GOT3 (cell line): ENCODE measurements around the gene ACOT12.
"Not testable (repeated sequence)": the region's sequence is repeated elsewhere in the genome, so short reads cannot be mapped to it uniquely, and the experiment has no call there.

Experiments
- DNase-seq: peaks from one replicate; lab custom pipeline; 2025; ENCODE audit warnings: mixed read lengths; lab: John Stamatoyannopoulos, UW

The ACOT12 gene

DNA sequence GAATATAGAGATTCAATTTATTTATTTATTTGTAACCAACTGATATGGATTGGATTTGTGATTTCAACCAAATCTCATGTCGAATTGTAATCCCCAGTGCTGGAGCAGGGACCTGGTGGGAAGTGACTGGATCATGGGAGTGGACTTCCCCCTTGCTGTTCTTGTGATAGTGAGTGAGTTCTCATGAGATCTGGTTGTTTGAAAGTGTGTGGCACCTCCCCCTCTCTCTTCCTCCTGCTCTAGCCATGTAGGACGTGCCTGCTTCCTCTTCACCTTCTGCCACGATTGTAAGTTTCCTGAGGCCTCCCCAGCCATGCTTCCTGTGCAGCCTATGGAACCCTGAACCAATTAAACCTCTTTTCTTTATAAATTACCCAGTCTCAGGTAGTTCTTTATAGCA is 55.7 kb downstream of the ACOT12 start:
- DNase-seq = not testable (repeated sequence)

DNA sequence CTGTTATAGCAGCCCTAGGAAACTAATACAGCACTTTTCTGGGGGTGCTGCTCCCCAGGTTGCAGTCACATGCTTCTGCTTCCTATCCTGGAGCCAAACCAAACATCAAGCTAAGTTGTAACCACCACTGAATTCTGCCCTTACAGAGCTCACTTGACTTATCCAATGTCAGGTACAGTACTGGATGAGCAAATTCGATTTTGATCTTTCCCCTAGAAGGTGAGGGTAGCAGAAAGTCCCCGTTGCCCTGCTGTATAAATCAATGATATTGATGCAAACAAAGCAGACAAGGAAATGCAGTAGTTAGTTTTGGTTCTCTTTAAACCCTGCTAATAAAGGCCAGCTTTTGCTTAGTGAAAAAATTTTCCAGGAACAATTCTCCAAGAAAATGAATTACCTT is 56.1 kb downstream of the ACOT12 start:
- no peak for DNase-seq

DNA sequence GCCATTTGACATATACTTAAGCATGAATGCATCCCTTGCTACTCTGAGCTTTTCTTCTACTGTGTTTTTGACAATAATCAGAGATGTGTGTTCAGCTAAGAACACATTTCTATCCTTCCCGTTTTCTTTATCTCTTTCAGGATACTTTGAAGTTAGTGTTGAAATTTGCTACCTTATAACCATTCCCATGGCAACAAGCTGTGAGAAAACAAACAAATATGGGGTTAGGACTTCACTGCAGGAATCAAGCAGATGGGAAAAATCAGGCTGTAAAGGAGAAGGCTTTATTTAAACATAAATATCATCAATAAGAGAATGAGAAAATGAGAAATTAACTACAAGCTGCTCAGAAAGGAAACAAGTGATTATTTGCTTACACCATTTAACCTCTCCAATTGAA is 57.4 kb downstream of the ACOT12 start:
- no peak for DNase-seq

DNA sequence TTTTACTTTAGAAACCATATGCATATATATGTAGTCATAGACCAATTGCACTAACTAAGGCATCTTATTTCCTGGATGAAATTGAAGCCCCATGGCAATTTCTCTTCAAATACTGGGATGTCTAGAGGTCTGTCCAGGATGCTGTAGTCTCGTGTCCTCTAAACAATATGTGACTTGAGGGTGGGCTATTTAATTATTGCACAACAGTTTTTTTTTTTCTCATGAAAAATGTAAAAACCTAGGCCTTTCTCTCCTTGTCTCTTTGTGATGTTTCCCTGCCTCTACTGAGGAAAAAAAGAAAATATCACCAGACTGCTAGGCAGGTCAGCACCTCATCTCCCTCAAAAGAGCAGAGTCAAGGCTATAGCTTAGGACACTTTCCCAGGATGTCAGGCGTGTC is 58.0 kb downstream of the ACOT12 start:
- no peak for DNase-seq

DNA sequence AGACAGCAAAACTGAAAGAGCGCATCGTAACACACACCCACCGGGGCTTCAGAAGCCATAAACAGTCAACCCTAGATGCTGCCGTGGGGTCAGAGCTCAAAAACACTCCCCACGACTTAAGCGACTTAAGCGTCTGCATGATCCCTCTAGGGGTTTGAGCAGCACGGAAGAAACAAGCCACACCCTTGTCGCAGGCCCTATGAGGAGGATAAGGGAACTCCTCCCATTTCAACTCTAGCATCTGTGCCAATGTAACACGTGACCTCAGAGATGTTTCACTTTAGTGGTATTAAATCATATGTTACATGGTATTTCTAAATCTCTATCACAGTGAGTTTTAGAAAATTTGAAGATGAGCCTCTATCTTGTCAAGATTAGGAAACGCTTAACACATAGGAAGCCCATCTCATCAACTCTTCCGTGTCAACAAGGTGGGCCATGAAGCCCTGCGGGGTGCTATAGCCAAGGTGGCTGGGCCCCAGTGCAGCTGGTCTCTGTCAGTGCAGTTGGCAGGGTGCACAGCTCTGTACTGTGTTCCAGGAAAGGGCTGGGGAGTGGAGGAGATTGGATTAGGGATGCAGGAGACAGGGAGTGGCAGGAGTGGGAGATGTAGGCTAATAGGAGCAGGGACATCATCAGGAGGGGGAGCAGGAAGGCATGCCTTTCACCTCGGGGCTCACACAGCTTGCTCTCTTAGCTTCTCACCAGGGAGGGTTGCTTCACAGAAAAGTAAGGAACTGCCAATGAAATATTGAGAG is 59.5 kb downstream of the ACOT12 start:
- DNase-seq = no peak

DNA sequence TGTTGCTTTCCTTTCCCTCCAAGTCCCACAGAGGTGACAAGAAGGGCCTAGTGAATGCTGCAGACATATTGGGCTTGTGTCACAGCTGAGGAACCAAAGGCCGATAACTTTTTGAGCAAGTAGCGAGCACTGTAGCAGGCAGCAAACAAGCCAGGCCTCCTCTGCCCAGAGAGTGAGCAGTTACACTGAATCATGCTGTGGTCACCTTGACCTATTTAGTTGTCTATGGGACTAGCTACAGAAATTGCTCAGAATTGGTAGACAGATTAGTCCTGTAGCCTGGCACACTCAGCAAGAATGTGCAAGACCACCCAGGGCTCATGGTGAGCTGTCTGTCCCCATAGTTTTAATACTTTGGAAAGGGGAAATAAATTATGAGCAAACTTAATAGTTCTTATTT is 67.4 kb downstream of the ACOT12 start:
- no peak for DNase-seq

DNA sequence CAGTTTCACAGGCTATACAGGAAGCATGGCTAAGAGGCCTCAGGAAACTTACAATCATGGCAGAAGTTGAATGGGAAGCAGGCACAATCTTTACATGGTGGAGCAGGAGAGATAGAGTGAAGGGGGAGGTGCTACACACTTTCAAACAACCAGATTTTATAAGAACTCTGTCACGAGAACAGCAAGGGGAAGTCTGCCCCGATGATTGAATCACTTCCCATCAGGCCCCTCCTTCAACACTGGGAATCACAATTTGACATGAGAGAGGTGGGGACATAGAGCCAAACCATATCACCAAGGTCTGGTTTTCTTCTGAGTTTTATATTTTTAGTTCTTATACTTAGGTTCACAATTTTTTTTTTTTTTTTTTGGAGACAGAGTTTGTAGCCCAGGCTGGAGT is 76.4 kb downstream of the ACOT12 start:
- no peak for DNase-seq

DNA sequence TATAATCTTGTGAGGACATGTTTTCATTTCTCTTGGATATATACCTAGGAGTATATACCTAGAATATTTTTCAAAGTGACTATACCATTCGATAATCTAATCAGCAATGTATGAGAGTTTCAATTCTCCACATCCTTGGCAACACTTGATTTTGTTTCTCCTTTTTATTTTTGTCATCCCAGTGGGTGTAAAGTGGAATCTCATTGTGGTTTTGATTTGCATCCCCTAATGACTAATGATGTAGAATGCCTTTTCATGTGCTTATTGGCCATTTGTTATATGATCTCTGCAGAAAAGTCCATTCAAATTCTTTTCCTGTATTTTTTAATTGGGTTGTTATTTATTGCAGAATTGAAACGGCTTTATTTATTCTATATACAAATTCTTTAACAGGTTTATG is 77.4 kb downstream of the ACOT12 start:
- DNase-seq = no peak

DNA sequence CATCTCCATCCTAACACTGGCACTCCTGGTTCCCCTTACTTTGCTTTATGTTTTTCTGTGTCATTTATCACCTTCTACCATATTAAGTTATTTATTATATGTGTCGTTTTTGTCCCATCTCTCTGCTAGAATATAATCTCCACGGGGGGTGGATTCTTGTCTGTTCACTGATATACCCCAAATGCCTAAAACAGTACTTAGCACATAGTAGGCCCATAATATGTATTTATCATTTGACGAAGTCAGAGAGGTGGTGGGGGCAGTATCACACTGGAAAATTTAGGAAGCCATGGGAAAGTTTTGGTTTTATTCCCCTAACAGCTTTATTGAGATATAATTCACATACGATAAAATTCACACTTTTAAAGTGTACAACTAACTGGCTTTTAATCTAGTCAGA is 78.1 kb downstream of the ACOT12 start:
- no peak for DNase-seq

DNA sequence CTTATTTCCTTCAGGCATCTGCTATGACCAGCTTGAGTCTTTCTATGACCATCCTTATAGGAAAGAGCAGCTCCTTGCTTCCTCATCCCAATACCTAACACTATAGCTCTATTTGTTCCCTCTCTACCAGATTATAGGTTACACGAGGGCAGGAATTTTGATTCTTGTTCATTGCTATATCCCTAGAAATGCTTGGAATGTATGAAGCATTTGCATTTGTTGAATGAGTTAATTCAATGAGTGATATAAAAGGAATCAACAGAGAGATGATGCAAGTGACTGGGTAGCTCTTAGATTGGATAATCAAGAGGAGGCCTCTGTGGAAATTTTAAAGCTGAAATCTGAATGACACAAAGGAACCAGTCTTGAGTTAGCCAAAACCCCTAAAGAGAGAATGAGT is 78.6 kb downstream of the ACOT12 start:
- DNase-seq = no peak

DNA sequence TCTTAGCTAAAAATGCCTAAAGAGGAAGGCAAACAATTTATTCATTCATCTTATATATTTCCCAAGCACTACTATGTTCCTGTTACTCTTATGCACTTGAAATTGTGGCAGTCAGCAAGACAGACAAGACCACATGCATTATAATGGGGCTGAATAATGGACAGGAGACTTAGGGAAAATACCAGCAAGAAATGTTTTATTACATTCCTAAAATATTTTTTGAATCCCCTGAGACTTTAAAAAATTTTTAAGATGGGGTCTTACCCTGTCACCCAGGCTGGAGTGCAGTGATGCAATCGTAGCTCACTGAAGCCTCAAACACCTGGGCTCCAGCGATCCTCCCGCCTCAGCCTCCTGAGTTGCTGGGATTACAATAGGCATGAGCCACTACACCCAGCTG is 79.4 kb downstream of the ACOT12 start:
- no peak for DNase-seq

DNA sequence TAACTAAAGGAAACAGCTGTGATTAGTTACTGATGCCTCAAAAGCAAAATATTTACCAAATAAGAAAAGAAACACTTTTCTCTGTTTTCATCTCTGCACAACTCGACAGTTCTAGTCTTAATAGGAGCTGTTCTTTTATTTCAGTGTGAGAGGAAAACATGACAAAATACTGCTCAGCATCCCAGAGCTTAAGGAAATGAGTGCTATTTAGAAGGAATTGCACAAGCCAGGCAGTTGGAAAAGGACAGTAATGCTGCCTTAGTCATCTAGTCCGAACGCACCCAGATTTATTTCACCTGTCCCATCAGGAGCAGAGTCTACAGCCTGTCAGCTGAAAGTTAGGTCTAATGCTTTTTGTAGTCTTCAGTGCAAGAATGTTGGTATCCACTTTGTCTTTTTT is 80.2 kb downstream of the ACOT12 start:
- DNase-seq = no peak

DNA sequence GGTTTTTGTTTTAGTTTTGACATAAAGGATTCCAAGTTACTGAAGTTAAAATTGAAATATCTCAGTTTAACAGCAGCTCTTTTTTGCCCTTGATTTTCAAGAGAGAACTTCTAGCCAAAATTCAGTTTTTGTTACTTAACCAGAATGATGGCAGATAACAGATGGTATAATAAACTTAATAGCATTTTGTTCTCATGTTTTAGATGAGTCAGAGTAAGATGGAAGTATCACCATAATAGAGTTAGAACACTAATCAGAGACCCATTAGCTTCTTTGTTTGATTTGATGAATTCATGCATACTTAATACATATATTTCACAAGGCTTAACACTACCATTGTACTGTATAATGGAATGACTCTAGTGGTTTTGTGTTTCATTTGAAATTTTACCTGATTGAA is 80.7 kb downstream of the ACOT12 start:
- no peak for DNase-seq

DNA sequence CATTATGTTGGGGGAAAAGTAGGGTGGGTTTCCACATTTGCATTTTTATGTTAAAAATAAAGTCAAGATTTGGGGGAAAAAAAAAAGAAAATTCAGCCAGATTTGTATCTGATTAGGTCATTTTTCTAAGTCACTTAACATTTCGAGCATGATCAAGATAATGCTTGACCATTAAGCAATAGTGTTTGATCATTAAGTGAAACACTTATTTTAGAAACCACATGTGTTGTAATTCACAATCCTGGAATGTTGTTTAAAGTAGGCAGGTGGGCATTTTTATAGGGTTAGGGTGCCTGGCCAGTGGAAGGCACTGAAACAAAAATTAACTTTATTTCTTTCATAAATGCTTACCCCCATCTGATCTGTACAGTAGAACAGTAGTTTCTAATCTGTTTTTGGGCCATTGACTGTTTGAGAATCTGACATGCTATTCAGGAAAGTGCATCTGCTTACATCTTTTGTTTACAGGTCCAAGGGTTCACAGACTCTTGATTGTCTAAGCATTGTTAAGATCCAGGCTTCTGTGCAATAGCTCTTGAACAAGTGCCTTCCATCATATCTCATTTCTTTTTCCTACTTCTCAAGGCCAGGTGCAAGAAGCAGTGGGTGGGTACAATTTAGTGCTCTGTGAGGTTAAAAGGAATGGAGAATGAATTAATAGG is 83.4 kb downstream of the ACOT12 start:
- DNase-seq = no peak

DNA sequence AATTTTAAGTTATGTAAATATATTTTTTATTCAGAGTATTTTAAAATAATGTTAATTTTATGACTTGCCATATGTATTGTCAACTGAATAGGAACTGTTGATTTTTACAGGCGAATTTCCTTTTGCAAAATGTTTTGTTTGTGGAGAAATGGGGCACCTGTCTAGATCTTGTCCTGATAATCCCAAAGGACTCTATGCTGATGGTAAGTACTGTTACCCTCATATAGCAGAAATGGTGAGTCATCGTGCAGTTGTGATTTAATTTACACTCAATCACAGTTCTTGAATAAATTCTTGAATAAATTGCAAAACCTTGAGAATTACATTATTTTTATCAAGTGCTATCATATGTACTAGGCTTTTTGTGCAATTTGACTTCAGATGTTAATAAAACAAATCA is 85.1 kb downstream of the ACOT12 start:
- DNase-seq = no peak

DNA sequence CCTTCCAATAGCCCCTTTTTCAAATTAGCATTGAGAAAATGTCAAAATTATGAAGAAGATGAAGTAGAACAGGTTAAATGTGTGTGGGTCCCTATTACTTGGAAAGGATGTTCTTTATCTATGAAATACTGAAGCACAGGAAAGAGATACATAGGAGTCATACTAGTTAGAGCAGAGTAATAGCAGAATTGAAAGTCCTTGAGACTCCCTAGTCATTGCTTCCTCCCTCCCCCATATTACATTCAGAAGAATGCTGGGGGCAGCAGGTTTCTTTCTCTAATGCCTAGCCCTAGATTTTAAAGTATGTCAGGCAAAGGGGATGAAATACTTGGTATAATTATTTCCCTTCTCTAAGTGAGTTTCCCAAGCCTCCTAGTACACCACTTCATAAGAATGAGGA is 88.1 kb downstream of the ACOT12 start:
- DNase-seq = no peak

DNA sequence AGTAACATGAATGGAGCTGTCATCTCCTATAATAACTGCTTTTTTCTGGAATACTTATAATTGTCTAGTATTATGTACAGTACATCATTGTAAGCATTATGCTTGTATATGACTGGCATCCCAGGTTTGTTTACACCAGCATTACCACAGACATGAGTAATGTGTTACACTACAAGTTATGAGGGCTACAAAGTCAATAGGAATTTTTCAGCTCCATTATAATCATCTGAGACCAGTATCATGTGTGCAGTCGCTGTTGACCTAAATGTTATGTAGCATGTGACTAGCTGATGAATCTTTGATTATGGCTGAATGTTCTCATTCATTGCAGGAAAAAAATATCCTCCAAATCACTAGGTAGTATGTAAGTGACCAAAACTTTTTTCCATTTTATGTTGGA is 90.4 kb downstream of the ACOT12 start:
- no peak for DNase-seq

DNA sequence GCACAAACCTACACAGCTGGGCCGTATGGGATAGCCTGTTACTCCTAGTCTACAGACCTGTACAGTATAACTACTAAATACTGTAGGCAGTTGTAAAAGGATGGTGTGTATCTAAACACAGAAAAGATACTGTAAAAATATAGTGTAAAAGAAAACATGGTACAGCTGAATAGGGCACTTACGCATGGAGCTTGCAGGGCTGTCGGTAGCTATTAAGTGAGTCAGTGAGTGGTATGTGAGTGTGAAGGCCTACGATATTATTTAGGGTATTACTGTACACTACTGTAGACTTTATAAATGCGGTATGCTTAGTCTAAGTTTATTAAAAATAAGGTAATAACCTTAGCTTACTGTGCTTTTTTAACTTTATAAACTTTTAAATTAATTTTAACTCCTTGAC is 91.3 kb downstream of the ACOT12 start:
- no peak for DNase-seq

DNA sequence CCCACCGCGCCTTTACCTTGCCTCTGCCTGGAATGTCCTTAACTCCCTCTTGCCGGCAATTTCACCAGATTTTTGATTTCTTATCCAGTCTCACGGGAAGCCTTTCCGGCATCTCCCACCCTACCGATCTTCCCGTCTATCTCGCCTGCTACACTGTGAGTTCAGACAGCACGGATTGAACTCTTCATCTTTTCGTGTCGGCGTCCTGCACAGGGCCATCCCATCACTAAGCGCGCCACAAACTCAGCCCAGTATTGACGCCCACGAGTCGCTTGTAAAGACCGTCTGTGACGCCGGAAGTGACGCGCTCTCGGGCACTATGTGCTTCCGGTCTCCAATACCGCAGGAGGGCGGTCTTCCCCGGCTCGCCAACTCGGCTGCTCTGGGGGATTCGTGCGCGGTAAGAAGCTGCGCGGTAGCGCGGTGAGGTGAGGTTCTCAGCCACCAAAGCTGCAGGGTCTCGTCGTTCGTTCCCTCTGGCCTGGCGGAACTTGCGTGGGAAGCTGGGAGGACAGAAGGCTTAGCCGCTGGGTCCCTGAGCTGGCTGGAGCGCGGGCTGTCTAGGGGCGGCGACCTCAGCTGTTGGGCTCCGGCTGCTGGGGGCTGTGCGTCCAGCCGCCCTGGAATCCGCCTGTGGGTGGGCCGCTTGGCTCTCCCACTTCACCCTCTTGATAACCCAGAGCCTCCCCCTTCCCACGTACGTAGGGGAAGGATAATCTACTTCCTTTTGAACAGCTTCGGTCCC is 92.5 kb downstream of the ACOT12 start, which contains the start of gene ZCCHC9:
ZCCHC9 (plus strand) TSS at position 317 of the 745 bp plus-strand sequence. CDS start 3,171 bp downstream, outside the sequence.
- DNase-seq = peak; percentile 51

DNA sequence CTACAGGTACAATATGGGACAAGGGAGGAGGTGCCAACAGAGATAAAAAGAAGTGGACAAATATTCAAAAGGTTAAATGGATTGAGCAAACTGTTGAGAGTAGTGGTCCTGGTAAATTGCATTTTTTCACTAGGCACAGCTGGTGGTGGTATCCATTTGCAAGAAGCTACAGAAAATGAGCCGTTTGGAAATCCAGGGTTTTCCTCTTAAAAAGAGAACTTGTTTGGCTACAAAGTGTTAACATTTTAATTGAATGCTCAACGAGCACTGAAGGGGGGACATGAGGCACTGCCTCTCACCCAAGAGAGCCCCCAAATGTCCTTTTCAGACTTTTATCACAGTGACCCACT is 93.0 kb downstream of the ACOT12 start:
- DNase-seq = no peak

DNA sequence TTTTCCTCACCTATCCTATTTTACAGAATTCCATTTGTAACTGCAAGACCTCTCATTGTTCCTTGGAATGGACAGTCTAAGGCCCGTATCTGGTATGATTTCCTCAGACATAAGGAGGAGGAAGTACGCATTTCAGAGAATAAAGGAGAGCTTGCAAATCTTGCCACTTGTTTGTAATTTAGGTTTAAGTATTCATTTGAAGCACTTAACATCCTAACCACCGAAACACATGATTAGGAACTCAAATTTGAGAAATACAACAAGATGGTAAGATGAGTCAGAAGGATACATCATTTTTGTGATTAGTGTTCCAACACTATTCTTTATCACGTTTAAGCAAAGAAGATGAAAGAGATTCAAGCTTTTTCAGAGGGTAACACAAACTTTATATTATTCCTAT is 96.4 kb downstream of the ACOT12 start:
- DNase-seq = no peak

DNA sequence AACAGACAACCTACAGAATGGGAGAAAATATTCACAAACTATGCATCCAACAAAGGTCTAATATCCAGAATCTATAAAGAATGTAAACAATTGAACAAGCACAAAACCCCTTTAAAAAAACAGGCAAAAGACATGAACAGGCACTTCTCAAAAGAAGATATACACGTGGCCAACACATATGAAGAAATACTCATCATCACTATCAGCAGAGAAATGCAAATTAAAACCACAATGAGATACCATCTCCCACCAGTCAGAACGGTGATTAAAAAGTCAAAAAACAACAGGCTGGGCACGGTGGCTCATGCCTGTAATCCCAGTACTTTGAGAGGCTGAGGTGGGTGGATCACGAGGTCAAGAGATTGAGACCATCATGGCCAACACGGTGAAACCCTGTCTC is 99.9 kb downstream of the ACOT12 start:
- DNase-seq = not testable (repeated sequence)

DNA sequence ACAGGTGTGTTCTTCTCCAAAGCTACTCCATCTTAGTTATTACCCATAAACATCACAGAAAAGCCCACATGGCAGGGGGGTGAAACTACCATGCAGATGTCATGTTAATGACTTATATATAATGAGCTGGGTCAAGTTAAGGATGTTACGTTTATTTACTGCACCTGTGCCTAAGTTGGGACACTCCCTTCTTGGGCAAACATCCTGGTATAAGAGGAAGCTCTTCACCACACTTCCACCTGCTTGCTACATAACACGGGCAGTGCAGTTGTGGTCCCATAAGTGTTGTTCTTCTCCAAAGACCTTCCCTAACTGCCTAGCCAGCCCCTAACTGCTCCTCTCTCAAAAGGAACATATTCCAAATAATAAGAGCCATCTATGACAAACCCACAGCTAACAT is 101.8 kb downstream of the ACOT12 start:
- no peak for DNase-seq
